ENCODE data around the gene CDKN1B.

Gene CDKN1B

DNA sequence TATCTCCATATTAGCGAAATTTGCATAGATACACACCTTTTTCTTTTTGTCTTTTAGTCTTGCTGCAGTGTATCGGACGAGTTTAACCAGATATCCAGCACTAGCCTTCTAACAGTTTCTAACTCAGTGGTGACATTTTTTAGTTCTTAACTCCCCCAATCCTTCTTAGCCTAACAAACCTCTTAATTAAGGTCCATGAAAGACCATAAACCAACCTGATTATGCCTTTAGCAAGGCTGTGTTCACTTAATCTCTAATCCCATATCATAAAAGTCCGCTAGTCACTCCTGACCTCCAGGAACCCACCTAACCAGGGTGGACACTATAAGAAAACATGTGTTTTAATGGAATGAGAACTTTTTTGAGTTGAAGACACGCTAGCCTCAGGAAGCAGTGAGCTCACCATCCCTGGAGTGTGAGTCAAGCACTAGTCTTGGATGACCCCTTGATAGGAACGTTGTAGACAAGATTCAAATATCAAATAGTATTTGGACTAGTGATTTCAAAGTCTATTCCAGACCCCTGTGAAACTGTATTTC lies 9.5 kb downstream of the CDKN1B start:
- peak overlapping the region; percentile 93 for H3K4me3 ChIP-seq (ENCODE audit: low read length)
- TF ChIP-seq, protein P1, sequence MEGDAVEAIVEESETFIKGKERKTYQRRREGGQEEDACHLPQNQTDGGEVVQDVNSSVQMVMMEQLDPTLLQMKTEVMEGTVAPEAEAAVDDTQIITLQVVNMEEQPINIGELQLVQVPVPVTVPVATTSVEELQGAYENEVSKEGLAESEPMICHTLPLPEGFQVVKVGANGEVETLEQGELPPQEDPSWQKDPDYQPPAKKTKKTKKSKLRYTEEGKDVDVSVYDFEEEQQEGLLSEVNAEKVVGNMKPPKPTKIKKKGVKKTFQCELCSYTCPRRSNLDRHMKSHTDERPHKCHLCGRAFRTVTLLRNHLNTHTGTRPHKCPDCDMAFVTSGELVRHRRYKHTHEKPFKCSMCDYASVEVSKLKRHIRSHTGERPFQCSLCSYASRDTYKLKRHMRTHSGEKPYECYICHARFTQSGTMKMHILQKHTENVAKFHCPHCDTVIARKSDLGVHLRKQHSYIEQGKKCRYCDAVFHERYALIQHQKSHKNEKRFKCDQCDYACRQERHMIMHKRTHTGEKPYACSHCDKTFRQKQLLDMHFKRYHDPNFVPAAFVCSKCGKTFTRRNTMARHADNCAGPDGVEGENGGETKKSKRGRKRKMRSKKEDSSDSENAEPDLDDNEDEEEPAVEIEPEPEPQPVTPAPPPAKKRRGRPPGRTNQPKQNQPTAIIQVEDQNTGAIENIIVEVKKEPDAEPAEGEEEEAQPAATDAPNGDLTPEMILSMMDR (conservative IDR thresholded peaks at IDR 0.05; ENCODE audit: low read length), result no peak
- peak; percentile 77 for DNase-seq (ENCODE audit: low read depth)

- H3K4me3 ChIP-seq (ENCODE audit: low read length), result no peak overlapping the region
- TF ChIP-seq, protein P1 (conservative IDR thresholded peaks at IDR 0.05; ENCODE audit: low read length), result no peak
- no peak for DNase-seq (ENCODE audit: low read depth)
These were observed 14.0 kb downstream of the CDKN1B start for GRCh38 chr12:12731178-12731577.

- no peak overlapping the region for H3K4me3 ChIP-seq (ENCODE audit: low read length)
- TF ChIP-seq, protein P1 (conservative IDR thresholded peaks at IDR 0.05; ENCODE audit: low read length), result no peak
- no peak for DNase-seq (ENCODE audit: low read depth)
These were observed 14.6 kb downstream of the CDKN1B start for GRCh38 chr12:12731785-12732184.

GRCh38 chr12:12733118-12733517 lies 15.9 kb downstream of the CDKN1B start:
- no peak overlapping the region for H3K4me3 ChIP-seq (ENCODE audit: low read length)

GRCh38 chr12:12734054-12734453 lies 16.9 kb downstream of the CDKN1B start:
- TF ChIP-seq, protein P1 (conservative IDR thresholded peaks at IDR 0.05; ENCODE audit: low read length), result no peak
- no peak overlapping the region for H3K4me3 ChIP-seq (ENCODE audit: low read length)
- peak; percentile 83 for DNase-seq (ENCODE audit: low read depth)

More at GRCh38 chr12:12733118-12733517, 15.9 kb downstream of the CDKN1B start:
- no peak for DNase-seq (ENCODE audit: low read depth)
- TF ChIP-seq, protein P1 (conservative IDR thresholded peaks at IDR 0.05; ENCODE audit: low read length), result no peak

- H3K4me3 ChIP-seq (ENCODE audit: low read length), result peak overlapping the region; percentile 36
- TF ChIP-seq, protein P1 (conservative IDR thresholded peaks at IDR 0.05; ENCODE audit: low read length), result no peak
These were observed 17.4 kb downstream of the CDKN1B start for GRCh38 chr12:12734561-12735071.

DNA sequence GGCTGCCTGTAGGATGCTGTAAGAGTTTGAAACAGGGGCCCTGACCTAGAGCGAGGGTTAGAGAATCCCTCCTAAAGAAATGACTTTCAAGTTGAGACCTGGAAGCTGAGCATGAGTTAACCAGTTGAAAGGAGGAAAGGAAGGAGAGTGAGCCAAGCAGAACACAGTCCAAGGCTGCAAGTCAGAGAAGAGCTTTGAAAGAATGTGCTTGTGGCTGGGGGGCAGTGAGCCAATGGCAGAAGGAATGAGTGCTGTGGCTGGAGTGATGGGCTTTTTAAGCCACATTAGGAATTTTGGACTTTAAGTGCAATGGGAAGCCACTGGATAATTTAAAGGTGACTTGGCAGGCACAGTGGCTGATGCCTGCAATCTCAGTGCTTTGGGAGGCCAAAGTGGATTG lies 18.1 kb downstream of the CDKN1B start:
- no peak overlapping the region for H3K4me3 ChIP-seq (ENCODE audit: low read length)
- DNase-seq (ENCODE audit: low read depth), result peak; percentile 72

More at GRCh38 chr12:12734561-12735071, 17.4 kb downstream of the CDKN1B start:
- DNase-seq (ENCODE audit: low read depth), result peak; percentile 75

More for the DNA sequence above, 18.1 kb downstream of the CDKN1B start:
- TF ChIP-seq, protein P1 (conservative IDR thresholded peaks at IDR 0.05; ENCODE audit: low read length), result no peak

All from AG10803 (cell line).